ENCODE results near the gene KRTAP4-1.

DNA sequence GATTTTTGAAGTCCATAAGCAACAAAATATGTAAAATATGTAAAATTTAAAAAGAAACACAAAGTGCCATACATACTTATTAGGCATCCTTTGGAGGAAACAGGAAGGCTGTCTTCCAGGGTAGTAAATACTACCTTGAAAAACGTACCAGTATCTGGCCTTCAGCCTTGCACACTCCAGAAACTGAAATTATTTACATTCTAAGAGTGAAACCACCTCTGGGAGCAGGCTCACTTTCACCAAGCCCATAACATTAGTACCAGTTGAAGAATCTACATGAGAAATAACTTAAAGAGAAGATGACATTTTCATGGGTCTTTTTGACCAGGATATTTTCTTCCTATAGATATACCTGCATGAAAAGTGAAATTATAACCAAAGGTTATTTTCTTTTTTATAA is 11.4 kb upstream of the KRTAP4-1 start:
- TF ChIP-seq, protein P1, sequence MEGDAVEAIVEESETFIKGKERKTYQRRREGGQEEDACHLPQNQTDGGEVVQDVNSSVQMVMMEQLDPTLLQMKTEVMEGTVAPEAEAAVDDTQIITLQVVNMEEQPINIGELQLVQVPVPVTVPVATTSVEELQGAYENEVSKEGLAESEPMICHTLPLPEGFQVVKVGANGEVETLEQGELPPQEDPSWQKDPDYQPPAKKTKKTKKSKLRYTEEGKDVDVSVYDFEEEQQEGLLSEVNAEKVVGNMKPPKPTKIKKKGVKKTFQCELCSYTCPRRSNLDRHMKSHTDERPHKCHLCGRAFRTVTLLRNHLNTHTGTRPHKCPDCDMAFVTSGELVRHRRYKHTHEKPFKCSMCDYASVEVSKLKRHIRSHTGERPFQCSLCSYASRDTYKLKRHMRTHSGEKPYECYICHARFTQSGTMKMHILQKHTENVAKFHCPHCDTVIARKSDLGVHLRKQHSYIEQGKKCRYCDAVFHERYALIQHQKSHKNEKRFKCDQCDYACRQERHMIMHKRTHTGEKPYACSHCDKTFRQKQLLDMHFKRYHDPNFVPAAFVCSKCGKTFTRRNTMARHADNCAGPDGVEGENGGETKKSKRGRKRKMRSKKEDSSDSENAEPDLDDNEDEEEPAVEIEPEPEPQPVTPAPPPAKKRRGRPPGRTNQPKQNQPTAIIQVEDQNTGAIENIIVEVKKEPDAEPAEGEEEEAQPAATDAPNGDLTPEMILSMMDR (IDR thresholded peaks at IDR 0.05) = no peak
- TF ChIP-seq POLR2AphosphoS5 (IDR thresholded peaks at IDR 0.05) (no peak), POLR2A (IDR thresholded peaks at IDR 0.05) (no peak)
